Activated CD4-positive, alpha-beta T cell treated with anti-CD3 and anti-CD28 coated beads, Interleukin-2, Interleukin-6, amounts not matched to agents 100 ng/mL and 50 ng/mL, durations not matched to agents 16 hours and 8 hours (primary cell): Measurements from ENCODE around the gene RPL36A.

ENCODE experiments used
- DNase-seq: peaks from one replicate; pipeline ENCODE4 v3.0.0-alpha.2; 2020

The RPL36A gene

GRCh38 chrX:101393530-101394305, 2.9 kb downstream of the RPL36A start:
- DNase-seq = no peak

GRCh38 chrX:101394372-101394771, 3.6 kb downstream of the RPL36A start:
- DNase-seq = no peak

DNA sequence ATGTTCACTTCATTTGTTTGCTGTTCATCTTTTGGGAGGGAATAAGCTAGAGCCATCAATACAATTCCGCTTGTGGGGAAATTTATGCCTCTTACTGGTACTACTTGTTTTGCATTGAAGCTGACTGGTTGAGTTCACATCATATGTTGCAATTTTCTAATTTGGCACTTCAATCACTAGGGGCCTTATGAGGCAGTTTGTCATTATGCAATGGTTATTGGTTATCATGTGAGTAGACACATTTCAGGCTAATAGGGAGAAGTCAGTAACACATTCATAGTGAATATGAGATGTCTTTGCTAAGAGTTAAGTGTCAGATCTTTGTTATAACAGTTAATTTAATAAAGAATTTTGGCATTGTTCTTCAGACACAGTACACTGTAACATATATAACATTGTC, 5.0 kb downstream of the RPL36A start:
- no peak for DNase-seq

GRCh38 chrX:101397779-101398178, 7.0 kb downstream of the RPL36A start:
- no peak for DNase-seq

DNA sequence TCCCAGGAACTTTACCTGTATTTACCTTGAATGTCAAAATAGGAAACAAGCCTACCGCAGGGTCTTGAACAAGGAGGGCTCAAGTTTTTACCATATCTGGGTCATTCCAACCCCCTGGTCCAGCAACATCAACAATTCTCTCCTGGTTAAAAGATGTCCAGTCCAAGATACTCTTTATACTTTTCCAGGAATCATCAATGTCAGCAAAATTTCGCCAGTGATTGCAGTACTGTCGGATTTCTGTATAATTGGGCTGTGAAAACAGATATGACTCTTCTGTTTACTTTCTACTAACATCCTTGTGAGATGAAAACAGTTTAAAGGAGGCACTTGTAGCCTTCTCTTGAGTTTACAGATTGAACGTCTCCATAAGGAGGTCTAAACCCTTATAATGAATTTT, 7.9 kb downstream of the RPL36A start:
- DNase-seq = no peak

DNA sequence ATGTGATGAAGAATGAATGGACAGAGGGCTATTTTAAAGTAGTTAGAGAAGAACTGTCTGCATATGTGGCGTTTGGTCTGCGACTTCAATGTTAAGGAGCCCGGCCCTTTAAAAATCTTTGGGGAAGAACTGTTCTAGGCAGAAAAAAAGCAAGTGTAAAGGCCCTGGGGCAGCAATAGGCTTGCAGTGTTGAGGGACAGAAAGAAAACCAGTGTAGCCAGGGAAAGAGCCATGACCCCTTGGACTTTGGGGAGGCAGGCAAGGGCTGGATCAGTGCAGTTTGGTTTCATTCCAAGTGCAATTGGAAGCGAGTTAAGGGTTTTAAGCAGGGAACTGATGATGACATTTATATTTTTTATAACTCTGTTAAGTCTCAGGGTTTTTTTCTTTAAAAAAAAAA, 9.0 kb downstream of the RPL36A start:
- no peak for DNase-seq

GRCh38 chrX:101407167-101407747, 16.4 kb downstream of the RPL36A start:
- DNase-seq = no peak

DNA sequence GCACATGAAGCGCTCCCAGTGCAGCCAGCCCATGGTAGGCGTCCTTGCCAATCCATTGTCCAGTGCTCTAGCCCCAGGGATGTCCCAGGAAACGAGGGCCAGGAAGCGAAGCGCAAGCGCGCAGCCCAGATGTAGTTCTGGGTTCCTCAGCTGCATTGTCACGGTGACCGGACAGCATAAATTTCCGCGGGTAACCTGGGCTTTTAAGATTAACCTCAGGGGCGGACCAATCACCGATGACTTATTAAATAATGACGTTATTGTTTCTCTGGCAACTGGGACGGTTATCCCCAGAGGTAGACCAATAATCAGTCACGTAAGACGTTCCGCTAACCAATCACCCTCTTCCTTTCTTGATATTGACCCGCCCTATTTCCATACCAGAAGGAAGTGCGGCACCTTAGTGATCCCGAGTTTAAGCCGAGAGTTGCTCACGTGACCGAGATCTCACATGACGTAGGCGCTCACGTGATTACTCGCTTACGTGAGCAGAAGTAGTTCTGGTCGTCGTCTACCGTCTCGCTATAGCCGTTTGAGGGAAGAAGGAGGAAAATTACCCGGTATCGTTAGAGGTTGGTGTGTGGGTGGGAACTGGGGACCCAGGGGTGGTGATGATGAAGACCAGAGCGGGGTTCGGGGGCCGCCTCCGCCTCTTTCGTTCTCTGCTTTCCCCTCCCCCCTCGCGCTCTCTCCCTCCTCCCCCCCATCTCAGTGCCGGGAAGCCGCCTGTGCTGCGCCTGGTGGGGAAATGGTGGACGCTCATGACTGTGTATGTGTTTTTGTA, 17.1 kb downstream of the RPL36A start, which contains the start of the genes GLA and HNRNPH2:
TSS of gene GLA (minus strand) at position 178 of the 784 bp plus-strand sequence. CDS start at position 156, 22 bp downstream.
TSS of gene HNRNPH2 (plus strand) at position 475 of the 784 bp plus-strand sequence. CDS start 3,767 bp downstream, outside the sequence.
- DNase-seq = peak; percentile 92

DNA sequence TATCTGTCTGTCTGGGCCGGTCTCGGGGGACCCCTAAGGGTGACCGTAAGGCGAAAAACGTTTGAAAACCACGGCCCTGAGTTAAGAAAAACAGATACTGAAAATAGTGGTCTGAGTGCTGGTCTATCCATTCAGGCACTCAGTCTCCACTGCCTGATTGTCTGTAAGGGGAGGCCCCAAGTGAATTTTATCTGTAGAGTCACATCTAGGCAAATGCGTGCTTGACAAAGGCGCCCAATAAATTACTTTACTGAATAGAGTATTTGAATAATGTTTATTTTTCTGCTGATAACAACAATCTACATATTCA, 17.7 kb downstream of the RPL36A start:
- DNase-seq = no peak

DNA sequence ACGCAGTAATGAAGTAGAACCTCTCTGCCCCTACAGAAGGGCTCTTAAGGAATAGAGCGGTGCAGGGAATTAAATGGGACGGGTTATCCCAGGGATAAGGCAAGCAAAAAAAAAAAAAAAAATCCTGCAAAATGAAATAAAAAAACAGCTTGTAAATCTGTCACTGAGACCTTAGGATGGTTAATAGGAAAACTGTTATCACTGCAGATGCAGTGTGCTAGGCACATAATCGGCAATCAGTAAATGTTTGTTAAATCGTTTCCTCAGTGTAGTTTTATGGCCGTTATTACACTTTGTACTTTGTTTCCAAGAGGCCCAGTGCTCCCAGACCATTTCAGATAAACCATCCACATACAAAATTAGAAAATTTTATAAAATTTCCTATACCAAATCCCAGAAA, 18.2 kb downstream of the RPL36A start:
- no peak for DNase-seq

- no peak for DNase-seq
Measured at GRCh38 chrX:101410461-101410860, 19.6 kb downstream of the RPL36A start.

- no peak for DNase-seq
Measured at GRCh38 chrX:101411984-101412383, 21.2 kb downstream of the RPL36A start.

DNA sequence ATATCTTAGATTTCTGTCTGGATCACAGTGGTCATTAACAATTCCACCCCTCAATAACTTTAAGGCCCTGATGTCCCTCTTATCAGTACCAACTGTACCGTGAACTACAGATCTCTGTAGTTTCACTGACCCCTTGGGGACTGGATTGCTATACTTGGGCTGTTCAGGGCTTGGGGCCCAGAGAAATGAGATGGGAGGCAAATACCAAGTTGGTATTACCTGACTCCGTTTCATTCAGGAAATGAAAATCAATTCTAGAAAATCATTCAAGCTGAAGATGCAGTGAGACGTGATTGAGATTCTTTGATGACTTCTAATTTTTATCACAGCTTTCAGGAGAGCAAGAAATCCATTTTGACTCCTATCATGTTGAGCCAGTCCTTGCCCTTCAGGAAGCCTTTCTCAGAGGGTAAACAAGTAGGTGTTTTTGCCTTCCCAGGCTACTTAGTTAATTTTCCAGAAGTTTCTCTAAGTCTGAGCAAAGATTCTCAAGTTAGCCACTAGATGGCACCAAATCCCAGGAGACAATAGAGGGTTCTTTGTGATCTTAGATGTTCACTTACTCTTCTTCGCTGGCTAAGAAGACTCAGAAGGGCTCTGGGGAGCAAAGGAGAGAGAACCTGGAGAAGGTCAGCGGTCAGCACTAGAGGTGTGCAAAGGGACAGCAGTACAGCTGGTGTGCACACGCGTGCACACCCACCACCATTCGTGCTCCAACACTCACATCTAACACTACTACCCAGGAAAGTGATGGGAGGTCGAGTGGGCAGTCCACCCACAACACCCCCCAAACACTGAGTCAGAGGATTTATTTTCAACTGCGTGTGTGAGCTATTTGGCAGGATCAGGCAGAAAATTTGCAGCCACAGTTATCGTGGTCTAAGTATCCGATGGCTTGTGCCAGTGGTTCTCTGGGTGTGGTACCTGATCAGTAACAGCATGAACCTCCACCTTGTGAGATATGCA, 24.7 kb downstream of the RPL36A start:
- DNase-seq = peak; percentile 74

- no peak for DNase-seq
Measured at GRCh38 chrX:101416691-101417090, 25.9 kb downstream of the RPL36A start.

- no peak for DNase-seq
Measured at GRCh38 chrX:101417190-101417589, 26.4 kb downstream of the RPL36A start.

GRCh38 chrX:101417981-101418841, 27.4 kb downstream of the RPL36A start:
- peak; percentile 55 for DNase-seq

DNA sequence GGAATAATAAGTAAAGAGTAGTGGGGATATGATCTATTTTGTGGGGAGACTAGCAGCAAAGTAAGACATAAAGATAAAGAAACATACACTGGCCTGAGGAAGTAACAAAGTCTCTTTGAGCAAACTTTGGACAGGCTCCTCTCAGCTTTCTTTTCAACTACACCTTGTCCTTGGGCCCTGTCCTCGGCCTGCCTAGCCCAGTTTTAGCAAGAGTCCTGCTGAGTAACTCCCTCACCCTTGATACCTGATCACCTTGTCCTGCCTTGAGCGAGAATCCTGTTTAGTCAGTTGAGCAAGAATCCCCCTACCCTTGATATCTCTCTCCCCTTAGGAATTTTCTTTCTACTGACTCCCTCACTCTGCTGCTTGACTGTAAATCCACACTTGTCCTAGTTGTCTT, 28.7 kb downstream of the RPL36A start:
- DNase-seq = no peak

GRCh38 chrX:101427954-101428353, 37.1 kb downstream of the RPL36A start:
- no peak for DNase-seq

GRCh38 chrX:101429934-101430333, 39.1 kb downstream of the RPL36A start:
- peak; percentile 47 for DNase-seq

- DNase-seq = peak; percentile 64
Measured at GRCh38 chrX:101430457-101431078, 39.8 kb downstream of the RPL36A start.

- no peak for DNase-seq
Measured at GRCh38 chrX:101442085-101442484, 51.3 kb downstream of the RPL36A start.
